WTC11 (cell line): ENCODE measurements around the gene NEB.

Experiments
- ATF1 ChIP-seq: sonication (generic); formaldehyde crosslinking; IDR thresholded peaks from 2 replicates; pipeline ENCODE4 v1.8.1; 2023; ENCODE audit warnings: mild to moderate bottlenecking, moderate library complexity, missing genetic modification reagents
- NFYB ChIP-seq: sonication (generic); formaldehyde crosslinking; conservative IDR thresholded peaks from 2 replicates; pipeline ENCODE4 v1.8.0; 2022; ENCODE audit warnings: low read depth, missing genetic modification reagents
- RORB ChIP-seq: fragments of 250-450 bp; sonication (Bioruptor Pico); IDR thresholded peaks from 2 replicates; pipeline ENCODE4 v1.9.0; 2021; ENCODE audit warnings: mild to moderate bottlenecking
- SMAD4 ChIP-seq: sonication (generic); formaldehyde crosslinking; IDR thresholded peaks from 2 replicates; pipeline ENCODE4 v1.8.0; 2022; ENCODE audit warnings: mild to moderate bottlenecking, missing genetic modification reagents
- ZNF263 ChIP-seq: sonication (generic); formaldehyde crosslinking; IDR thresholded peaks from 2 replicates; pipeline ENCODE4 v1.8.1; 2022; ENCODE audit warnings: low read depth, mild to moderate bottlenecking, moderate library complexity, missing genetic modification reagents
- TF ChIP-seq, protein P1 (sequence below): fragments of 200-600 bp; IDR thresholded peaks from 2 replicates; pipeline ENCODE4 v1.8.0; 2022; ENCODE audit warnings: antibody characterized with exemption
- TF ChIP-seq, protein P2 (sequence below): sonication (generic); formaldehyde crosslinking; IDR thresholded peaks from 2 replicates; pipeline ENCODE4 v1.8.1; 2022; ENCODE audit warnings: low read depth, mild to moderate bottlenecking, moderate library complexity, missing genetic modification reagents, borderline replicate concordance
- TF ChIP-seq, protein P3 (sequence below): sonication (generic); formaldehyde crosslinking; IDR thresholded peaks from 2 replicates; pipeline ENCODE4 v1.8.0; 2022; ENCODE audit warnings: mild to moderate bottlenecking, missing genetic modification reagents

DNA sequence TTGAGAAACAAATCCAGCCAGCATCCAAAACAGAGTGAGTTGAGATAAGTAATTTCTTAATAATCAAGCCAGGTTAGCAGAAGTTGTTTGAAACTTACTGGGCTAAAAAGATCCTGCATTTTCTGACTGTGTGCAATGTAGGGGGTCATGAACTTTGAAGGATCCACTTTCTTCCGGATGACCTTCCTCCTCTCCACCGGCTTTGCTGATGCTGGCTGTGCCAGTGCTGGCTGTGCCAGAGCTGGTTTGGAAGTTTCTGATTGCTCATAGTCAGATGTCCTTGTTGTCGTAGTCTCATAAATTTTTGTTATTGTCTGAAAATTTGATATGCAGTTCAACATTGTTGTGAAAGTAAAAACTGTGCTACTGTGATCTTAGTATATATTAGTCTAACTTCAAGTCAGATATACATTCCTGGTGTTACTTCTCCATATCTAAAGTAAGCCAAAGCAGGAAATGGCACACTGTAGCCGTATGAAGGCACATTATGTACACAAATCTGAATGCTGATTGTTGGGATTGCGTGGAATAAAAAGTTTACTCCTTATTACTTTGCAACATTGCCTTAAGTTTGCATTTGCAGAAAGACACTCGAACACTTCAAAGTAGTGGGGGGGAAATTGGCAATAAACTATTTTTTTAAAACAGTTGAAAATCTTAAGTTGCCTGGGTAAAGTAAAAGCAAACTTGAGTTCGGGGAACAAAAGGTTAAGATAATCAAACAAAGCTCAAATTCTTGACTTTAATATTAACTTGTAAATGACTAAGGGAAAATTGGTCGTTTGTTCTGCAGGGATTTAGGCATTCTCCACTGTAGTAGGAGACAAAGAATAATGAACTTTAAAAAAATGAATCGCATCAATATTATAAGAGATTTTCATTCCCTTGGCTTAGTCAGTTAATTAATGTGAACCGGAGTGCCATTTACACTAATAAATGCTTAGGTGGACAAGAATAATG, 6.4 kb downstream of the NEB start:
- TF ChIP-seq, protein P1, sequence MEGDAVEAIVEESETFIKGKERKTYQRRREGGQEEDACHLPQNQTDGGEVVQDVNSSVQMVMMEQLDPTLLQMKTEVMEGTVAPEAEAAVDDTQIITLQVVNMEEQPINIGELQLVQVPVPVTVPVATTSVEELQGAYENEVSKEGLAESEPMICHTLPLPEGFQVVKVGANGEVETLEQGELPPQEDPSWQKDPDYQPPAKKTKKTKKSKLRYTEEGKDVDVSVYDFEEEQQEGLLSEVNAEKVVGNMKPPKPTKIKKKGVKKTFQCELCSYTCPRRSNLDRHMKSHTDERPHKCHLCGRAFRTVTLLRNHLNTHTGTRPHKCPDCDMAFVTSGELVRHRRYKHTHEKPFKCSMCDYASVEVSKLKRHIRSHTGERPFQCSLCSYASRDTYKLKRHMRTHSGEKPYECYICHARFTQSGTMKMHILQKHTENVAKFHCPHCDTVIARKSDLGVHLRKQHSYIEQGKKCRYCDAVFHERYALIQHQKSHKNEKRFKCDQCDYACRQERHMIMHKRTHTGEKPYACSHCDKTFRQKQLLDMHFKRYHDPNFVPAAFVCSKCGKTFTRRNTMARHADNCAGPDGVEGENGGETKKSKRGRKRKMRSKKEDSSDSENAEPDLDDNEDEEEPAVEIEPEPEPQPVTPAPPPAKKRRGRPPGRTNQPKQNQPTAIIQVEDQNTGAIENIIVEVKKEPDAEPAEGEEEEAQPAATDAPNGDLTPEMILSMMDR = no peak
- TF ChIP-seq, protein P2, sequence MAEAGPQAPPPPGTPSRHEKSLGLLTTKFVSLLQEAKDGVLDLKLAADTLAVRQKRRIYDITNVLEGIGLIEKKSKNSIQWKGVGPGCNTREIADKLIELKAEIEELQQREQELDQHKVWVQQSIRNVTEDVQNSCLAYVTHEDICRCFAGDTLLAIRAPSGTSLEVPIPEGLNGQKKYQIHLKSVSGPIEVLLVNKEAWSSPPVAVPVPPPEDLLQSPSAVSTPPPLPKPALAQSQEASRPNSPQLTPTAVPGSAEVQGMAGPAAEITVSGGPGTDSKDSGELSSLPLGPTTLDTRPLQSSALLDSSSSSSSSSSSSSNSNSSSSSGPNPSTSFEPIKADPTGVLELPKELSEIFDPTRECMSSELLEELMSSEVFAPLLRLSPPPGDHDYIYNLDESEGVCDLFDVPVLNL (CRISPR knock-in tag) = no peak
- TF ChIP-seq NFYB (CRISPR knock-in tag) = no peak
- no peak for TF ChIP-seq RORB
- TF ChIP-seq, protein P3, sequence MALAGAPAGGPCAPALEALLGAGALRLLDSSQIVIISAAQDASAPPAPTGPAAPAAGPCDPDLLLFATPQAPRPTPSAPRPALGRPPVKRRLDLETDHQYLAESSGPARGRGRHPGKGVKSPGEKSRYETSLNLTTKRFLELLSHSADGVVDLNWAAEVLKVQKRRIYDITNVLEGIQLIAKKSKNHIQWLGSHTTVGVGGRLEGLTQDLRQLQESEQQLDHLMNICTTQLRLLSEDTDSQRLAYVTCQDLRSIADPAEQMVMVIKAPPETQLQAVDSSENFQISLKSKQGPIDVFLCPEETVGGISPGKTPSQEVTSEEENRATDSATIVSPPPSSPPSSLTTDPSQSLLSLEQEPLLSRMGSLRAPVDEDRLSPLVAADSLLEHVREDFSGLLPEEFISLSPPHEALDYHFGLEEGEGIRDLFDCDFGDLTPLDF (CRISPR knock-in tag) = no peak
- TF ChIP-seq ATF1 (CRISPR knock-in tag) = no peak
- TF ChIP-seq SMAD4 (CRISPR knock-in tag) = no peak
- TF ChIP-seq ZNF263 (CRISPR knock-in tag) = no peak
